ENCODE data around the gene TTC21B.

GRCh38 chr2:165905854-165906253 is 47.7 kb downstream of the TTC21B start:
- TF ChIP-seq EZH2 (IDR thresholded peaks at IDR 0.05; ENCODE audit: borderline replicate concordance, low read length) (no peak), CTCF (conservative IDR thresholded peaks at IDR 0.05 in 1 of 2, IDR thresholded peaks at IDR 0.05 in 1 of 2; ENCODE audit: extremely low read depth in 1 of 2, insufficient read depth in 1 of 2, low read depth in 1 of 2, low read length in 2 of 2) (no peak)
